Peyer's patch (tissue), 4 donors: ENCODE results near the gene TTC39B. TPM values are rescaled to one million over a fixed set of nuclear protein-coding genes. Genes with fewer than 3 reads are reported as not detected.

Source experiments
- DNase-seq, 3 donors: peaks; one replicate each; pipeline ENCODE4 v3.0.0-alpha.2; 2017 to 2019
- H3K27ac ChIP-seq, 4 donors: fragments of 200-600 bp; sonication (generic); one replicate each; pipeline ENCODE4 v1.5.1; 2016 to 2019
- H3K27me3 ChIP-seq, 2 donors: fragments of 200-600 bp; sonication (generic); one replicate each; pipeline ENCODE4 v1.5.1; 2019
- H3K36me3 ChIP-seq, 3 donors: fragments of 200-600 bp; sonication (generic); one replicate each; pipeline ENCODE4 v1.5.1; 2016 to 2019
- H3K4me1 ChIP-seq, 4 donors: fragments of 200-600 bp; sonication (generic); one replicate each; pipeline ENCODE4 v1.5.1; 2016 to 2019
- H3K4me3 ChIP-seq, 4 donors: fragments of 200-600 bp; sonication (generic); 1 replicate in 3 of 4; 2 replicates in 1 of 4; pipeline ENCODE4 v1.5.1; 2016 to 2019; ENCODE audit warnings: mild to moderate bottlenecking in 1 of 4
- H3K9me3 ChIP-seq, 4 donors: fragments of 200-600 bp; sonication (generic); one replicate each; pipeline ENCODE4 v1.5.1; 2016 to 2019; ENCODE audit warnings: mild to moderate bottlenecking in 1 of 4
- CTCF ChIP-seq, 6 experiments: fragments of 450-650 bp in 4 of 6; fragments of 200-600 bp in 2 of 6; sonication (generic) in 1 of 6; IDR thresholded peaks; one replicate each; pipeline ENCODE4 v1.5.1; 2017 to 2019; ENCODE audit warnings: antibody characterized with exemption in 6 of 6, mild to moderate bottlenecking in 3 of 6, moderate library complexity in 1 of 6
- POLR2A ChIP-seq, 2 donors: fragments of 450-650 bp; IDR thresholded peaks; one replicate each; pipeline ENCODE4 v1.5.1; 2017; ENCODE audit warnings: antibody characterized with exemption in 2 of 2, mild to moderate bottlenecking in 2 of 2, moderate library complexity in 2 of 2
- total RNA-seq, 4 donors: library from RNA; depleted of rRNA; stranded (reverse); fragments of >200 nt; gene quantifications; one replicate each; pipeline ENCODE4 v1.1.0, GENCODE V29; 2016

Gene TTC39B
- total RNA-seq, 4 donors from 2014 or later, result 17.3 to 44.1 (median 33.1) TPM

- no peak overlapping the region for H3K4me3 ChIP-seq
- TF ChIP-seq CTCF (IDR thresholded peaks at IDR 0.05), result no peak
- no peak for TF ChIP-seq POLR2A (IDR thresholded peaks at IDR 0.05)
- peaks cover 0 to 6% (median 0%) of the 10 kb centered on the region in 4 donors for H3K4me1 ChIP-seq
- no peaks in the 10 kb centered on the region for H3K9me3 ChIP-seq
- H3K36me3 ChIP-seq, result no peaks in the 10 kb centered on the region
- H3K27ac ChIP-seq, result no peak overlapping the region
- no peaks in the 10 kb centered on the region for H3K27me3 ChIP-seq
- DNase-seq, result no peak
Observed at GRCh38 chr9:15253197-15253596, 53.8 kb downstream of the TTC39B start.

GRCh38 chr9:15249981-15250380 is 57.0 kb downstream of the TTC39B start:
- no peak for TF ChIP-seq CTCF (IDR thresholded peaks at IDR 0.05)
- no peak for TF ChIP-seq POLR2A (IDR thresholded peaks at IDR 0.05)
- Histone ChIP-seq H3K4me1 (peaks cover 0 to 6% (median 0%) of the 10 kb centered on the region in 4 donors), H3K36me3 (no peaks in the 10 kb centered on the region), H3K27me3 (no peaks in the 10 kb centered on the region), H3K27ac (no peak overlapping the region), H3K4me3 (no peak overlapping the region), H3K9me3 (no peaks in the 10 kb centered on the region)
- no peak for DNase-seq

- no peak for TF ChIP-seq CTCF (IDR thresholded peaks at IDR 0.05)
- no peaks in the 10 kb centered on the region for H3K9me3 ChIP-seq
- H3K4me1 ChIP-seq, result peaks cover 0 to 6% (median 0%) of the 10 kb centered on the region in 4 donors
- no peaks in the 10 kb centered on the region for H3K27me3 ChIP-seq
- DNase-seq, result no peak
- H3K4me3 ChIP-seq, result no peak overlapping the region
- H3K27ac ChIP-seq, result peak overlapping the region in 1 of 4 donors; percentile 6
- no peaks in the 10 kb centered on the region for H3K36me3 ChIP-seq
Observed at GRCh38 chr9:15249042-15249818, 57.8 kb downstream of the TTC39B start.

GRCh38 chr9:15248621-15249020 is 58.4 kb downstream of the TTC39B start:
- DNase-seq, result no peak
- Histone ChIP-seq H3K36me3 (no peaks in the 10 kb centered on the region), H3K4me1 (peaks cover 0 to 6% (median 0%) of the 10 kb centered on the region in 4 donors), H3K9me3 (no peaks in the 10 kb centered on the region), H3K27me3 (no peaks in the 10 kb centered on the region), H3K4me3 (no peak overlapping the region), H3K27ac (no peak overlapping the region)
- TF ChIP-seq POLR2A (IDR thresholded peaks at IDR 0.05) (no peak), CTCF (IDR thresholded peaks at IDR 0.05) (no peak)

- TF ChIP-seq POLR2A (IDR thresholded peaks at IDR 0.05) (no peak), CTCF (IDR thresholded peaks at IDR 0.05) (no peak)
- Histone ChIP-seq H3K9me3 (no peaks in the 10 kb centered on the region), H3K4me3 (no peak overlapping the region), H3K4me1 (peaks cover 0 to under 1% (median 0%) of the 10 kb centered on the region in 4 donors), H3K36me3 (no peaks in the 10 kb centered on the region), H3K27me3 (no peaks in the 10 kb centered on the region), H3K27ac (no peak overlapping the region)
- DNase-seq, result no peak
Observed at GRCh38 chr9:15248081-15248480, 58.9 kb downstream of the TTC39B start.
